HCT116 (cell line): ENCODE measurements around the gene TTC5. TPM values are rescaled to one million over a fixed set of nuclear protein-coding genes. Genes with fewer than 3 reads are reported as not detected.

Experiments used
- ATAC-seq: fragments of 200-7000 bp; cut with Tn5 transposase; 2 replicates; pipeline ENCODE4 v1.9.1; 2020; ENCODE audit warnings: mild to moderate bottlenecking, moderate library complexity
- BruUV-seq: library from RNA; stranded (reverse); fragments of 400-500 nt; replicated peaks from 2 replicates; lab custom pipeline; 2021; lab: Mats Ljungman, UMichigan
- CTCF ChIA-PET: fragments of 300-600 bp; sonication (Branson Sonifier 250); formaldehyde crosslinking; loops from one replicate; lab custom pipeline; 2021; ENCODE audit warnings: antibody characterized with exemption; lab: Charles Lee
- POLR2A ChIA-PET: fragments of 300-600, 350-600 bp; sonication (Branson Sonifier 250); formaldehyde crosslinking; loops from one replicate; lab custom pipeline; 2021; ENCODE audit warnings: antibody characterized with exemption; lab: Charles Lee
- RAD21 ChIA-PET, 2 experiments: fragments of 300-600 bp; sonication (Branson Sonifier 250); formaldehyde crosslinking; loops; one replicate each; lab custom pipeline; 2023; ENCODE audit warnings: low total read pairs in 2 of 2; ENCODE audit not compliant: uncharacterized antibody in 2 of 2, unreplicated experiment in 2 of 2, low non-redundant PET in 1 of 2; lab: Charles Lee
- DNase-seq: peaks from one replicate; pipeline ENCODE4 v3.0.0-alpha.2; 2010; ENCODE audit warnings: low read depth, low spot score
- H2AFZ ChIP-seq: fragments of 200-600 bp; shearing (Covaris generic), sonication (generic); 2 replicates; pipeline ENCODE4 v1.6.1; 2017; ENCODE audit warnings: low read depth, mixed run types, mixed read lengths, antibody characterized with exemption, low read length; ENCODE audit not compliant: poor library complexity, severe bottlenecking
- H3K27ac ChIP-seq: 2 replicates; pipeline ENCODE4 v1.5.1; 2012; ENCODE audit warnings: low read depth, low read length
- H3K27me3 ChIP-seq: fragments of 200-600 bp; sonication (generic); 2 replicates; pipeline ENCODE4 v1.6.1; 2016; ENCODE audit warnings: mixed run types, low read length, mixed read lengths; ENCODE audit not compliant: insufficient read depth
- H3K36me3 ChIP-seq, 2 experiments: fragments of 200-500 bp in 1 of 2; fragments of 200-600 bp in 1 of 2; sonication (Bioruptor generic) in 1 of 2; sonication (generic) in 1 of 2; 2 replicates each; pipeline versions ENCODE4 v1.5.1 to v1.6.1; 2014 to 2016; ENCODE audit warnings: low read length in 2 of 2, inconsistent platforms in 1 of 2, mixed read lengths in 1 of 2, mixed run types in 1 of 2; ENCODE audit not compliant: insufficient read depth in 2 of 2, control insufficient read depth in 1 of 2
- H3K4me1 ChIP-seq, 2 experiments: fragments of 200-600 bp in 1 of 2; sonication (generic) in 1 of 2; 2 replicates each; pipeline versions ENCODE4 v1.5.1 to v1.6.1; 2012 to 2017; ENCODE audit warnings: low read length in 2 of 2, inconsistent platforms in 1 of 2, mild to moderate bottlenecking in 1 of 2, mixed read lengths in 1 of 2, mixed run types in 1 of 2, moderate library complexity in 1 of 2; ENCODE audit not compliant: insufficient read depth in 2 of 2, control insufficient read depth in 1 of 2
- H3K4me2 ChIP-seq: fragments of 200-600 bp; sonication (generic); 2 replicates; pipeline ENCODE4 v1.6.1; 2017; ENCODE audit warnings: mixed run types, low read length, mixed read lengths
- H3K4me3 ChIP-seq, 2 experiments: fragments of 200-600 bp in 1 of 2; sonication (generic) in 1 of 2; replicated peaks in 1 of 2; 2 replicates each; pipeline ENCODE4 v1.5.1; 2011 to 2016; ENCODE audit warnings: low read length in 2 of 2, control low read depth in 1 of 2, low read depth in 1 of 2, mild to moderate bottlenecking in 1 of 2, mixed read lengths in 1 of 2, mixed run types in 1 of 2
- H3K79me2 ChIP-seq: fragments of 200-600 bp; sonication (generic); 2 replicates; pipeline ENCODE4 v1.6.1; 2017; ENCODE audit warnings: mild to moderate bottlenecking, mixed run types, low read length, moderate library complexity, mixed read lengths; ENCODE audit not compliant: insufficient read depth
- H3K9ac ChIP-seq: fragments of 200-600 bp; sonication (generic); 2 replicates; pipeline ENCODE4 v1.6.1; 2016; ENCODE audit warnings: low read length, mixed read lengths
- H3K9me2 ChIP-seq: fragments of 200-600 bp; sonication (generic), shearing (Covaris generic); 2 replicates; pipeline ENCODE4 v1.6.1; 2017; ENCODE audit warnings: mixed run types, mild to moderate bottlenecking, moderate library complexity; ENCODE audit not compliant: insufficient read depth
- H3K9me3 ChIP-seq, 2 experiments: fragments of 200-500 bp in 1 of 2; fragments of 200-600 bp in 1 of 2; sonication (Bioruptor generic) in 1 of 2; sonication (generic) in 1 of 2; 2 replicates each; pipeline ENCODE4 v1.6.1; 2014 to 2017; ENCODE audit warnings: low read length in 2 of 2, mixed read lengths in 2 of 2, inconsistent platforms in 1 of 2, low read depth in 1 of 2, mild to moderate bottlenecking in 1 of 2, mixed run types in 1 of 2, moderate library complexity in 1 of 2; ENCODE audit not compliant: control insufficient read depth in 1 of 2, insufficient read depth in 1 of 2
- H4K20me1 ChIP-seq: fragments of 200-600 bp; sonication (generic), shearing (Covaris generic); 2 replicates; pipeline ENCODE4 v1.6.1; 2017; ENCODE audit warnings: mixed run types, mild to moderate bottlenecking, moderate library complexity; ENCODE audit not compliant: insufficient read depth
- YY1 ChIP-seq: IDR thresholded peaks from 2 replicates; pipeline ENCODE4 v1.6.1; 2011; ENCODE audit warnings: low read length, low read depth, moderate library complexity, mild to moderate bottlenecking; ENCODE audit not compliant: insufficient replicate concordance; ENCODE audit errors: extremely low read depth
- intact Hi-C: fragments of 100-400 bp; cut with micrococcal nuclease; formaldehyde crosslinking; loops from 2 replicates; pipeline ENCODE4 v1.10.0; 2022
- total RNA-seq: library from RNA; stranded (reverse); gene quantifications from one replicate; pipeline ENCODE4 v1.2.1, GENCODE V29; 2021; ENCODE audit not compliant: unreplicated experiment
- TF ChIP-seq, protein P1 (sequence below): IDR thresholded peaks from 2 replicates; pipeline ENCODE4 v1.6.1; 2011; ENCODE audit warnings: mild to moderate bottlenecking, low read length, moderate library complexity; ENCODE audit not compliant: insufficient replicate concordance; ENCODE audit errors: extremely low read depth

The TTC5 gene
- total RNA-seq, 1 experiment from 2014 or later = 23.3 TPM

DNA sequence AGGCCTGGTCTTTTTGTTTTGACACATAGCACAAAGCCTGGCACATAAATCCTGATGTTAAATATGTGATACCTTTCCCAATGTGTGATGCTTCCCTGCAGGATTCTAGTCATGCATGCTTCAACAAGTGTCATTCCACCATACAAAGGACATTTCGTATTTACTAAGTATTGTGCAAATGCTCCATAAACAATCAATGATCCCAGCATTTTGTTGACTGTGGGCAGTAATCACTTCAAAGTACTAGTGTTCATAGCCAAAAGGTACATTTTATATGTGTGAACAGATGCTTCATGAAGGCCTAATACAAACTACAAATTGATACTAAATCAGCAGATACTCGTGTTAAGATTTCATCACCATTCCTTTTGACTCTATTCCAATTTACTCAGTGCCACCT lies 23.0 kb upstream of the TTC5 start:
- TF ChIP-seq, protein P1, sequence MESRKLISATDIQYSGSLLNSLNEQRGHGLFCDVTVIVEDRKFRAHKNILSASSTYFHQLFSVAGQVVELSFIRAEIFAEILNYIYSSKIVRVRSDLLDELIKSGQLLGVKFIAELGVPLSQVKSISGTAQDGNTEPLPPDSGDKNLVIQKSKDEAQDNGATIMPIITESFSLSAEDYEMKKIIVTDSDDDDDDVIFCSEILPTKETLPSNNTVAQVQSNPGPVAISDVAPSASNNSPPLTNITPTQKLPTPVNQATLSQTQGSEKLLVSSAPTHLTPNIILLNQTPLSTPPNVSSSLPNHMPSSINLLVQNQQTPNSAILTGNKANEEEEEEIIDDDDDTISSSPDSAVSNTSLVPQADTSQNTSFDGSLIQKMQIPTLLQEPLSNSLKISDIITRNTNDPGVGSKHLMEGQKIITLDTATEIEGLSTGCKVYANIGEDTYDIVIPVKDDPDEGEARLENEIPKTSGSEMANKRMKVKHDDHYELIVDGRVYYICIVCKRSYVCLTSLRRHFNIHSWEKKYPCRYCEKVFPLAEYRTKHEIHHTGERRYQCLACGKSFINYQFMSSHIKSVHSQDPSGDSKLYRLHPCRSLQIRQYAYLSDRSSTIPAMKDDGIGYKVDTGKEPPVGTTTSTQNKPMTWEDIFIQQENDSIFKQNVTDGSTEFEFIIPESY = no peak
- TF ChIP-seq YY1 = no peak
- Histone ChIP-seq H3K4me2 (no peak overlapping the region), H2AFZ (no peak overlapping the region), H3K79me2 (peaks cover 92% of the 10 kb centered on the region), H3K4me1 (peaks cover 10 to 19% of the 10 kb centered on the region in 2 experiments), H3K9me3 (no peaks in the 10 kb centered on the region), H3K9ac (no peak overlapping the region), H4K20me1 (peaks cover 6% of the 10 kb centered on the region; the same call in 1 of the 2 replicates), H3K27ac (peak overlapping the region; percentile 2; the same call in 1 of the 2 replicates), H3K36me3 (peaks cover 32 to 53% of the 10 kb centered on the region in 2 experiments), H3K27me3 (no peaks in the 10 kb centered on the region), H3K4me3 (no peak overlapping the region), H3K9me2 (no peaks in the 10 kb centered on the region)
- intact Hi-C loops = loop anchor here (5.0 kb wide), 1 partner anchor 144 kb away; no protein-coding TSS in a partner anchor
- ChIA-PET POLR2A (interaction anchor here (1.0 to 3.0 kb wide), 4 partner anchors 10 to 141 kb away, joined by 3 to 23 read pairs (median 4); partner anchors contain the start of gene PARP2), RAD21 (no interaction called here), CTCF (interaction anchor here (0.7 to 2.7 kb wide), 6 partner anchors 10 to 280 kb away, joined by 3 to 20 read pairs (median 6); no protein-coding TSS in a partner anchor)
- no TSS peak for BruUV-seq
- ATAC-seq (no peak), DNase-seq (no peak)
